Upper lobe of left lung (tissue), 4 donors: ENCODE results near the gene EXOC6.

ENCODE experiments used
- EP300 ChIP-seq, 4 donors: sonication (generic); formaldehyde crosslinking; IDR thresholded peaks; one replicate each; pipeline ENCODE4 v1.5.1; 2017; ENCODE audit warnings: antibody characterized with exemption in 4 of 4, control low read depth in 2 of 4
- POLR2AphosphoS5 ChIP-seq, 2 donors: sonication (generic); formaldehyde crosslinking; IDR thresholded peaks; one replicate each; pipeline ENCODE4 v1.5.1; 2017; ENCODE audit warnings: antibody characterized with exemption in 2 of 2

- TF ChIP-seq EP300 (IDR thresholded peaks at IDR 0.05) = no peak
- no peak for TF ChIP-seq POLR2AphosphoS5 (IDR thresholded peaks at IDR 0.05)
Measured at GRCh38 chr10:93065675-93066543, 217.6 kb downstream of the EXOC6 start.
